GM18867 (cell line): Measurements from ENCODE around the gene EMX1.

Experiments
- ATAC-seq: cut with Tn5 transposase; IDR thresholded peaks from one replicate; pipeline ENCODE4 v1.9.1; 2021; ENCODE audit warnings: mild to moderate bottlenecking, moderate library complexity; ENCODE audit not compliant: unreplicated experiment

The EMX1 gene

DNA sequence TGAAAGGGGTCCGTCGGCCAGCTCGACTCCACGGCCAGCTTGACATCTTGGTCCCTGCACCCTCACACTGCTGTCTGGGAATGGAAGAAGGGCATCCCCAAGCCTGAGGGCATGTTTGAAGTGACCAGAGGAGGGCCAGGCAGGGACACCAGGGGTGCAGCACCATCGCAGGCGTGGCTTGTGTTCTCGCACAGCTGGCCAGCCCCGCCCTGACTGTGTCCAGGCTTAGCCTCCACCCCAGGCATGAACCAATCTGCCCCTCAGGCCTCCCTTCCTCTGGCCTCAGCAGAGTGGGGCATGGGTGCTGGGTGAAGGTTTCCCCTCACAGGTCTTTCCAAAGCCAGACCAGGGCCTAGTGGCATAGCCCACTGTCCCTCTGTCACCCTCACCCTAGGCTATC, 25.0 kb downstream of the EMX1 start:
- no peak for ATAC-seq

DNA sequence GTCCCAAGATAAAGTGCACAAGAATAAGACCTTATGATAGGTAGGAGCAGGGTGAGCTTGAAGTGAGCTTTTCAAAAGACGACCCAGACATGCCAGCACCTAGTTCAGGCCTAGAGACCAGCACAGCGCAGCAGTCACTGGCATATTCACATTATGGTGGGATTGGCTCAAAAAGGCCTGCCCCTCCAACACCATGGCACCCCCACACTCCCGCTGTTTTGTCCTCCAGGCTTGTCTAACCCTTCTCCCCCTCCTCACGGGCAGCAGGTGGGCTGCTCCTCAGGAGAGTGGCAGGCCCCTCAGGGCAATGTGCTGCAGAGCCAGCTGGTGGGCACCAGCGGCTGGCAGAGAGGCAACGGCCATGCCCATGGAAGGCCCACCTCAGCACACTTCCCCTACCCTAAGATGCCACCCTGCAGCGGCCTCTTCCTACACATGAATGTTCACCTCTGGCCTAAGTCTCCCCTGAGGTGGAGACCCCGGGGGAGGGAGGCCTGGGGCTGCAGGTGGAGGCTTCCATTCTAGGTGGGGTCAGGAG, 25.6 kb downstream of the EMX1 start:
- ATAC-seq = no peak

DNA sequence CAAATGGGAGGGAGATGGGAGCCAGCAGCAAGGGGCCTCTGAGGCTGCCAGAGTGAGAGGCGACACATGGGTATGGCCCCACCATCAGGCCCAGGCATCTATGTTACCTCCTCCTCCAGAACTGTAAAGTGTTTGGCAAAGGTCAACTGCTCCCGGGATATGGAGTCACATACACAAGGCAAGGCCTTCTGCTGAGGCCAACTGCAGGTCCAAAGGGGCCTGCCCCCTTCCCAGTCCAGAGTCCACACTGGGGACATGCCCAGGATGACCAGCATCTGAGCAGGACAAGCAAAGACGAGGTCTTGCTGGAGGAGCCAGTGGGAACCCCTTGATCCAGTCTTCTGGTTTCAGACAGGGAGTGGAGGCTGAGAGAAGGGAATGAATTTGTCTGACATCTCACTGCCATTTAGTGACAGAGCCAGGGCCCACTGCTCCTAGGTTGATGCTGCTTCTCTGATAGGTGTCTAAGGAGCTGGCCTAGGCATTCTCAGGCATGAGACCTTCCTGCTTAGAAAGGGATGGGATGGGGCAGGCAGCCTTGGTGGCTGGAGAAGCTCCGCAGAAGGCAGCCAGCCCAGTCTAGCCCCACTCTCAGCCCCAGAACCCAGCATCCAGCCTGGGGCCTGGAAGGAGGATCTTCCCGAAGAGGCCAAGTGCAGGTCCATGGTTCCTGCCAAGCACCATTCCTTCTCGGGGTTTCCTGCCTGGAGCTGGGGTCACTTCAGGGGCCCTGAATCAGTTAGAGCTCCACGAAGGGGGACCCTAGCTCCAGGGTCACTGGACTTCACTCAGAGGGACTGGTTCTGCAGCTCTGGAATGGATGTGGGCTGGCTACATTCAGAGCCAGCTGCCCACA, 26.4 kb downstream of the EMX1 start:
- ATAC-seq = no peak

DNA sequence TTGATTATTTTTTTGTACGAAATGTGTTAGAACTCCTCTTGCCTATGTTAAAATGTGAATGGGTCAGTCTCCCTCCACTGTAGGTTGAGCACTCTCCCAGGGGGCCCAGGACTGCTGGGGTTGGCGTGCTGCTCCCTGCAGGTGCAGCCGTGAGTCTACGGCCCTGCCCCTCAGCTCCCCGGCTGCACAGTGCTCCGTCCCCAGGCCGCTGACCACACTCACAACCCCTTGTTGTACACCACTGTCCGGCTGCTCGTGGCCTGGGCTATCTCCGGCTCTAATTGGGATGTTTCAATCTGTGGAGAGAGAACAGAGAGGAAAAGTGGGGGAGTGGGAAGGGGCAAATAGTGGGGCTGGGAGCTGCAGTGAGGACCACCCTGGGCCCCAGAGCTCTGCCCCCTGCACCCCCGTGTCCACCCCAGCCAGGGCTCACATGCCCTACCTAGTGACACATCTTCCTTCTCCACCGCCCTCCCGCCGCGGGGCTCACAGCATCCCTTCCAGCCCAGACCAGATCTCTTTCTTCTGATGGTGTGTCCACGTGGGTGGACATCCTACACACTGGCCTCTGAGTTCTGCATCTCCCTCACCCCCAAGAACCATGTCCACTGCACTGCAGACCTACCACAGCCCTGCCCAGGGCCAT, 27.6 kb downstream of the EMX1 start:
- ATAC-seq = no peak

DNA sequence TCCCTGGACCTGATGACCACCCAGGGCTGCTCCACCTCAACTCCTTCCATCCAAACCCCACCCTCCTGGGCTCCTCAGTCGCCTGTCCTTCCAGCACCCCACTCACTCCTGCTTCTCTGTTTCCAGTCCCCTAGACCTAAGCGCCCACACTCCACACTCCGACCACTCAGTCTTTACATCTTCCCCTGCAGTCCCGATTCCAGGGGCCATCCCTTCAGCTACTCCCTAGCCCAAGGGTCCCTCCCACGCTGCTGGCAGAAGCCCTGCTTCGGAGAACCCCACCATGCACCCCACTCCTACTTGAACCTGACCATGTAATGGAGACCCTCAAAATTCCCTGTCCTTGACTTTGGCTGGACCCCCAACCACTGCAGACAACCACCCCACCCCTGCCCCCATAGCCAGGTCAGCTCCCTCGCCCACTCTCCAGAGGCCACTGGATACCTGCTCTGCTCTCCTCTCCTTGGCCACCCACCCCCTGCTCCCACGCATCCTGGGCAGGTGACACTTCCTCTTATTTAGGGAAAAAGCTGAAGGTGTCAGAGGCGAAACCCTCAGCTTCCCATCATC, 28.2 kb downstream of the EMX1 start:
- no peak for ATAC-seq

DNA sequence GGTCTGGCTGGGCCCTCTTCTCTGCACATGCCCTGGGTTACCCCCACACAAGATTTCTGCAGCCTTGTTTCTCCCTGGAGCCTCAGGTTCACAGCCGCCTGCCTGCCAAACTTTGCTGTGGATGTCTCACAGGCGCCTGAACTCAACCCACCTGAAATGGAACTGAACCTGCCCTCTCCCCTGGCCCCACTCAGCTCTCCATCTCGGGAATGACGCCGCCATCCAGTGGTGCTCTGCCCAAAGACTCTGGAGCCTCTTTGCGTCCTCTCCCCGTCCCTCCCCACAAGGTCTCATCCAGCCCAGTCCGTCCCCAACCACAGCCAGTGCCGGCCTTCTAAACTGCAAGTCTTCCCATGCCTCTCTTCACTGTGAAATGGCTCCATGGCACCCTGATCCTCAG, 29.1 kb downstream of the EMX1 start:
- ATAC-seq = no peak

DNA sequence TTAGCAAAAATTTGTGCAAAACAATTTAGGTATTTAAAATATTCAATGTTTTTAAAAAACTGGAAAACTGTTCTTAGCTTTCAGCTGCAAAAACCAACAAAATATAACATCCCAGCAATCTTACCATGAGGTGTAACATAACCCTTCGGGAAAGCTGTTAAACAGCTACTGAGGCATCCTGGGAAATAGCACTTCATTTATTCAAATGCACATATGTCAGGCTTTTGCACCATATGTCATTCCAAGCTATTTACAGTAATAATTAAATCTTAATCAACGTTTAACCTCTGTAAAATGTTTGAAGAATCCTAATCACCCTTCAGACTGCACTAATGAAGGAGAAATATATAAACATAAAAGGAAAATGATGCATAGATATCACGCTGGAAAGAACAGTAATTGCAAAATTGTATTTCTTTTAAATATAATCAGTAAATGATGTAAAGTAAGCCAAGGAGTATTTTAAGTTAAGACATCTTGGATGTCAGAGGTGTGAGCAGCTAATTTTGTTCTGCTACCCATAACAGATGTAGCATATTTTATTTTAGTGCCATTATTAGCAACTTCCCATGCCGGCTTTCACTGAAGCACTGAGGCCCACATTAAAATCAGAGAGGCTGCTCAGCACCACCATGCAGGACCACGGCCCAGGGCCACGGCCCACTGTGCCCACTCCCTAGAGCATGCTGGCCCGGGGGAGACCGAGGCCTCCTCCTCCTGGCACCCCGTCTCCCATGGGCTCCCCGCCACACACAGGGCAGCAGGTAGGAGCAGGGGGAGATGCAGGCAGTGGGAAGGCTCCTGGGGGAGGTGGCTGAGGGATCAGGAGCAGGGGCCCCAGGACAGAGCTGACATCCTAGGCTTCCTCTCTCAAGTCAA, 30.9 kb downstream of the EMX1 start:
- ATAC-seq = no peak

DNA sequence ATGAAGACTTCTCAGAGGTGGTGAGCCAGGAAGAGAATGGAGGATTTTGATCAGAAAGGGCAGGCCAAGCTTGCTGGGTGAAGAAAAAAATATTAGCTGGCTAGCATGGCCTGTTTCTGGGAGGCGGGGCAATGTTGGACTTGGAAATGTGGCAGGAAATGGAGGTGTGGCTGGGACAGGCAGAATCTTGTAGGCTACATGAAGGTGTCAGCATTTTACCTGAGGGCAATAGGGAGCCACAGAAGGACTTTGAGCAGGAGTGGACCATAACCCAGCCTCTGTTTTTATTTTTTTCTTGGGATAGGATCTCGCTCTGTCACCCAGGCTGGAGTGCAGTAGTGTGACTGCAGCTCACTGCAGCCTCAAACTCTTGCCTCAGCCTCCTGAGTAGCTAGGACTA, 31.7 kb downstream of the EMX1 start:
- ATAC-seq = no peak

DNA sequence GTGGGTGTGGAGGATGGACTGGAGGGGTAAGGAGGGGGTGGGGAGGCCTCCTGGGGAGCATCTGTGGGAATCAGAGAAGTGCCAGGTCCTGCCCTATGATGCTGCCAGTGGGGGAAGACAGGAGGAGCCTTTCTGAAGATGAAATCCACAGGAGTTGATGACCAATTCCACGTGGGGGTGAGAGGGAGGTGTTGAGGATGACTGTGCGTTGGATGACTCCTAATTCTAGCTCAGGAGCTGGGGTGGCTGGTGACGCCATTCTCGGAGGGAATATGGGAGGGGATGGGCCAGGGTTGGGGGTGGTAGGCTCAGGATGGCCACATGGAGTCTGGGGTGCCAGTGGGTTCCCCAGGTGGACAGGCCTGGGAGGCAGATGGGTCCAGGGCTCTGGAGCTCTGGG, 32.3 kb downstream of the EMX1 start:
- ATAC-seq = no peak

DNA sequence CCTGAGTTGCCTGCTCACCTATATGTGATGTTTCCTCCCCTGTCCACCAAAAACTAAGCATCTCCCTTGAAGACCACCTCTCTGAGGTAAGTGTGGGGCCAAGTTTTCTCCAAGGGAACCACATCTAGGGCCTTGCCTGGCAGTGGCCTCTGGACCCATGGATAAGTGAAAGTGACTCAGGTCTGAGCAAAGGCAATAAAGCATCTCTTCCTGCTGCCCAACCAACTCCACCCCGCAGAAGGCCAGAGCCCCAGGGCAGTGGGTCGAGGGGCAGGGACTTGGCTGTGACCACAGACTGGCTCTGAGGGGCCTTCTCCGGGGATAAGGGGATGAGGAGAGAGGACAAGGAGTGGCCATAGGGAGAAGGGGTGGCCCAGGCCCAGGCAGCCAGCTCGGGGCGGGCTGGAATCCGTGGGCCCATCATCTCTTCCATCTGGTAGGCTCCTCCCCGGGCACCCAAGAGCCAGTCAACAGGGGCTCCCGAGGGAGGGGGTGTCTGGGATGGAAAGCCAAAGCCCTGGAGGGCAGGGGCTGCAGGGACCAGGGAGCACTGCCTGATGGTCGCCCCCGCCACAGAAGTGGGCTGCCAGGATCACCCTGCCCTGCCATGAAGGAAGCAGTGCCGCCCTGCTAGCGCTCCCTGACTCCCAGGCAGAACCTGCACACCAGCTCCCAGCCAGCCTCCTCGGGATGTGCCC, 33.4 kb downstream of the EMX1 start:
- no peak for ATAC-seq

DNA sequence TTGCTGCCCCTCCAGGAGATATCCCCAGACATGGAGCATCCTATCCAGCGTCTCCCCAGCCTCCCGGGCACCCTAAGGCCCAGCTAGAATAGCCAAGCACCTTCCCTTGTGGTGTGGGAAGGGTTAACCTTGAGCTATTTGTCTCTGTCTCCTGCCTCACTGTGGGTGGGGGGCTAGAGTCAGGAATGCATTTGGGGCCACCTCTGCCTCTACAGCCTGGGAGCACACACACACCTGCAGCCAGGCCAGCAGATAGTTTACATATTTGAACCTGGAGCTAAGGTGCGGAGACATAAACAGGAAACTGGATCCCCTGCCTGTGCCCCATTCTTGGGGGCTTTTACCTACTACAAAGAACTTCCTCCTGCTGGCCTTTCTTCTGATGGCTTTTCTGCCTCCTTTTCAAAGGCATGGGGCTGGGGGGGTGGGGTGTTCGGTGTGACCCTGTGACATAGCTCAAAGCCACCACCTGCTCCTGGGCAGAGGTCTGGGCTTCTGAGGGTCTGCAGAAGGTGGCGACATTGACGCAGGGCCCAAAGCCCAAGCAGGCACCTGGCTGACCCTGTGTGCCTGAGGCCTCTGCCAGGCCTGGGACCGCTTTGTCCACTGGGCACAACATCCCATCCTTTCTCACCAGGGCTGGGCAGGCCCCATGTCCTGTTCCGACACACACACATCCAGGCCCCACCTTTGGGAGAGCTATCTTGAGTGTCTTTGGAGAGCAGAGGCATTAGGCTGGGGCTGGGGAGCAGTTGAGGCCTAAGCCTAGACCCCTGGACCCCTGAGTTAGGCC, 34.2 kb downstream of the EMX1 start:
- ATAC-seq = no peak

DNA sequence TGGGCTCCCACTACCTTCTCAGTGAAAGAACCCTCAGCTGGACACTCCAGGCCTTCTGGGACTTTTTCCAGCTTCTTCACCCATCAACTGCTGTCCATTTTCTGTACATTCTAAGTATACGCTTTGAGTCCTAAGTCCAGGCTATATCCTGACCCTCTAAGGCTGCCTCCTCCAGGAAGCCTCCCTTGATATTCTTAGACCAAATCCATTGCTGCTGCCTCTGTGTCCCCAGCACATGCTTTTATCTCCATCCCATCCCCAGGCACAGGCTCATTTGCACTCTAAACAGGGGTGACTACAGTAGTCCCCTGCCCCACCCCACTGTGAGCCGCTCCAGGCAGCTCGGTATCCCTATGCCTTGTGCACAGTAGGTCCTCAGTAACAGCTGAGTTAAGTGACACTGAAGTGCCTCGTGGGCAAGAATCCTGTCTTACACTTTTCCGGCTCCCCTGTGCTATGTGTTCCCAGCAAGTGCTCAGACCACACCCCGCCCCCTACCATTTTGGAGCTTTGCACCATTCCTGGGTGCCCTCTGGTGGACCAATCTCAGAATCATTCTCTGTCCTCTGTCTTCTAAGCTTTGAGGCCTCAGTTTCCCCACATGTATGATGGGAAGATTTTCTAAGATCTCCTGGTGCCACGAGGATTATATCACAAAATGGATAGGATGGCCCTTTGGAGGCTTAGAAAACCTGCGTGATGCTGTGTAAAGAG, 34.9 kb downstream of the EMX1 start:
- ATAC-seq = no peak

DNA sequence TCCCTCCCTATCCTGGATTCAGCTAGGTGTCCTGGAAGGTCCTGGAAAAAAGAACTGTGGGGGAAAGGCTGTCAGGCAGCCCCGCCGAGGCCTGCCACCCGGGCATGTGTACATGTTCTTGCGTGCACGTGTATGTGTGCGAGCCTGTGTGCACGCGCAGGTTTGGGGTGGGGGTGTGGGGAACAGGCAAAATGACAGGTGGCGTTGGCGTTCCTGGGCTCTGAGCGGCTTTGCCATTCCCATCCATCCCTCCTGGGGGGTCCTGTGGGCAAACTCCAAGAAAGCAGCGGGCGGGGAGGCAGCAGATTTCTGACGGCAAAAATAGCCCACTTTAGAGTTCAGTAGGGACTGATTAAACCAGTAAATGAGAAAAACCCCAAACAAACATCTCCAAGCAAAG, 35.6 kb downstream of the EMX1 start:
- ATAC-seq = no peak

DNA sequence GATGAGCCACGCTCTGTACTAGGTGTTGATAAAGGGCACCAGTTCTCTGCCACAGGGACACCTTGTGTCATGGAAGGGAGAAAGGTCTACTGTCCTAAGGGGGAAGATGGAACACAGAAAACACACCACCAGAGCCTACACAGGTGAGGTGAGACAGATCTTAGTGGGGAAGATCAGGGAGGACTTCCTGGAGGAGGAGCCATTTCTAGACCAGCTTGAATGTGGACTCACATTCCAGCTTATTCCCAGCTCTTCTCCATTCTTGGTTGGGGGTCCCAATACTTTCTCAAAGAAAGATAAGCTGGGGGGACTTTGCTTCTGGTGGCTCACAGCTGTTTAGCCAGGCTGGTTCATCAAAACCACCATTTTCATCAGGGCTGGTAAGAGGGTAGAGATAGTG, 36.2 kb downstream of the EMX1 start:
- ATAC-seq = no peak

DNA sequence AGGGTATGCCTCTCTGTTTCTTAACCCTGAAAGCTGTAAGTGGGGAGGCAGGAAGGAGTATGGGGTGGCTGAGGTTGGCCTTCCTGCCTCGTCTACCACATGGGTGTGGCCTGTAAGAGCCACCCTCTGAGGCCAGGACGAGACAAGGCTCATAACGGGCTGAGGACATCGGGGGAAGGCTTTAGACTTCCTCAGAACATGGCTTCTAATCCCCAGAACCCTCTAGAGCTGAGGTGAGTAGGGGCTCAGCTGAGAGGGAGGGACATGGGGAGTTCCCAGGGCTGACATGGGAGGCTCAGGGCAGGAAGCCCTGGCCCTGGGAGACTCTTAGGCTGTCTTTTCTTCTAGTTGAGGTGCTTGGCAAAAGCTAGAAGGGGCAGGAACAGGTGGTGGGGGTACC, 36.7 kb downstream of the EMX1 start:
- peak; percentile 46 for ATAC-seq

DNA sequence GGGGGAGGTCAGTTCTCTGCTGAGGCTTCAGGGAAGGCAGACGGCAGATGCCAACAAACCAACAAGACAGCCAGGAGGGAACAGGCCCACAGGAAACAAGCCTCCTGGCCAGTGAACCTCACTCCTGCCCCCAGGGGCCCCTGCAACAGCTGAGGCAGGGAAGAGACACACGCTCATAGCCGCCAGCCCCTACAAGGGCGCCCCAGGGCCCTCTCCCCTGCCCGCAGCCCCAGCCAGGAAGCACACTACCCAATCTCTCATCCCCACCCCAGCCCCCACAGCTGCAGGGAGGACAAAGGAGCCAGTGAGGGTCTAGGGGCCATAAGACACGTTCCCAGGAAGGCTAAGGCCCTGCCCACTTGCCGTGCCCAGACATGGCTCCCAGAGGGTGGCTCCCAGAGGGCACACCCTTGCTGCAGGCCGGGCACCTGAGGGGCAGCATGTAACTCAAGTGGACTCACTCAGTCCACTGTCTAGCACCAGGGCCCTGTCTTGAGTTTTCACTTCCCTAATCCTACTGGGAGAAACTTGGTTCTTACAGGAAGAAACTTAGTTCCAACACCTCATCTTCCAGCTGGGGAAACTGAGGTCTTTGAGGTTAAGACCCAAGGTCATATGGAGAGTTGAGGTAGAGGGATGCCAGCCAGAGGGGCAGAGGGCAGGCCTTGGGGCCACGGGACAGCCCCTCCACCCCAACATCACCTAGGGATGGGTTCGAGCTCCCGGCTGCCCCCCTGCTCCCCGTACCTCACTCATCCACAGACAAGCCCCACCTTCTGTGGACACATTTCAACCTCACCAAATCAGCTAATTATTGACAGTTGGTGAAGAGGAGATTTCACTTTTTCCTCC, 37.3 kb downstream of the EMX1 start:
- ATAC-seq = no peak

DNA sequence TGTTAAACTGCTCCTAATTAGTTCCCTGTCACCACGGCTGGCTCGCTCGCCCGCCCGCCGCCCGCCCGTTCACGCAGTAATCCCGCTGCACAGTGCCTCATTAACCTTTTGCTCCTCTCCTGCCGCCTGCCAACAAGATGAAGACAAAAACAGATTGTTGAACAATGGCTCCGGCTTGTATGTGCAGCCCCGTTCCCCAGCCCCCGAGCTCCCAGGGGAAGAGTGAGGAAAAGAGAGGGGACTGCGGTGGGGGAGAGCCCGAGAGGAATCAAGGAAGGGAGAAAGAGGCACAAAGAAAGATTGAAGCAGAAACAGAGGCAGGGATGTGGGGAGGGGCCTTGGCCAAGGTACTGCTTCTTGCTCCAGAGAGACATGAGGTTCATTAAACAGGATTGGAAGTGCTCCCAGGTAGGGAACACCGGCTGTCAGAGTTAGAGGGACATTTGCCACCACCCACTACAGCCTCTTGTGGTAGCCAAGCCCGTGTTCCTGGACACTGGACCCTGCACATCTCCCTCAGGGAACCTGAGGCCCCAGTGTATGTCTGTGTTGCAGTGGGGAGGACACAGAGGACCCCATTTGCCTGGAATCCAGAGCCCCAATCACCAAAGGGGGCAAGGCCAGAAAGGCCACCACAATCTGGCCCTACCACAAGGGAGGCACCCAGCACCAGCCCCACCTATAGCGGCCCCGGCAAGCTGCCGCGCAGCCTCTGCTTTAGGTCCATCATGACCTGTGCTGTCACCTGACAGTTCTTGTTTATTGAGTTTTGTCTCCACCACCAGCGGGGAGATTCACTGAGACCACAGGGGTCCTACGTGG, 38.1 kb downstream of the EMX1 start:
- ATAC-seq = no peak
